Breast epithelium (tissue), 3 donors: Measurements from ENCODE around the gene KCNE4.

Source experiments
- POLR2A ChIP-seq: fragments of 450-650 bp; IDR thresholded peaks from one replicate; pipeline ENCODE4 v1.6.1; 2016; ENCODE audit warnings: antibody characterized with exemption, mild to moderate bottlenecking, moderate library complexity
- TF ChIP-seq, protein P1 (sequence below), 3 donors: fragments of 450-650 bp; IDR thresholded peaks; one replicate each; pipeline ENCODE4 v1.5.1; 2016 to 2017; ENCODE audit warnings: antibody characterized with exemption in 3 of 3, mild to moderate bottlenecking in 3 of 3, moderate library complexity in 3 of 3

DNA sequence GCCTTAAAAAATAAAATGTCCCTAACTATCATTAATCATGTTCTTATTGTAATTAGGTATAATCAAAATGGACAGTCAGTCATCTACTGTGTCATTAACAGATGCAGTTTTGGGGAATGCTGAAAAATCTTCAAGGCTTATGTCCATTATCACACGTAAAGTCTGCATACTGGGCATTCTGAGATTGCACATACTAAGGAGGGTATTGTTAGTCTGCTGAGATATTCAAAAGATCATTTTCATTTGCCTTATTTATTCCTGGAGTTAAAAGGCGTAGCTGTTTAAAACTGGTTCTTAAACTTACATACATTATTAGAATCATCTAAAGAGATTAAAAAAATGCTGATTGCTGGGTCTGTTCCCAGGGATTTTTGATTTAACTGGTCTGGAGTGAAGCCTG is 27.4 kb downstream of the KCNE4 start:
- TF ChIP-seq, protein P1, sequence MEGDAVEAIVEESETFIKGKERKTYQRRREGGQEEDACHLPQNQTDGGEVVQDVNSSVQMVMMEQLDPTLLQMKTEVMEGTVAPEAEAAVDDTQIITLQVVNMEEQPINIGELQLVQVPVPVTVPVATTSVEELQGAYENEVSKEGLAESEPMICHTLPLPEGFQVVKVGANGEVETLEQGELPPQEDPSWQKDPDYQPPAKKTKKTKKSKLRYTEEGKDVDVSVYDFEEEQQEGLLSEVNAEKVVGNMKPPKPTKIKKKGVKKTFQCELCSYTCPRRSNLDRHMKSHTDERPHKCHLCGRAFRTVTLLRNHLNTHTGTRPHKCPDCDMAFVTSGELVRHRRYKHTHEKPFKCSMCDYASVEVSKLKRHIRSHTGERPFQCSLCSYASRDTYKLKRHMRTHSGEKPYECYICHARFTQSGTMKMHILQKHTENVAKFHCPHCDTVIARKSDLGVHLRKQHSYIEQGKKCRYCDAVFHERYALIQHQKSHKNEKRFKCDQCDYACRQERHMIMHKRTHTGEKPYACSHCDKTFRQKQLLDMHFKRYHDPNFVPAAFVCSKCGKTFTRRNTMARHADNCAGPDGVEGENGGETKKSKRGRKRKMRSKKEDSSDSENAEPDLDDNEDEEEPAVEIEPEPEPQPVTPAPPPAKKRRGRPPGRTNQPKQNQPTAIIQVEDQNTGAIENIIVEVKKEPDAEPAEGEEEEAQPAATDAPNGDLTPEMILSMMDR (IDR thresholded peaks at IDR 0.05) = no peak
- no peak for TF ChIP-seq POLR2A
